ENCODE data around the gene KAZALD1.

Gene KAZALD1

GRCh38 chr10:101035314-101035713 is 26.5 kb upstream of the KAZALD1 start:
- Histone ChIP-seq H3K36me3 (peaks cover 43 to 60% (median 57%) of the 10 kb centered on the region in 3 donors), H3K4me3 (no peak overlapping the region), H3K4me1 (peaks cover 0 to 32% (median 20%) of the 10 kb centered on the region in 4 donors), H3K9me3 (no peaks in the 10 kb centered on the region), H3K27me3 (peaks cover 0 to under 1% of the 10 kb centered on the region in 2 donors), H3K27ac (no peak overlapping the region)
- no peak for DNase-seq
- no peak for TF ChIP-seq CTCF (IDR thresholded peaks at IDR 0.05)
- intact Hi-C loops (cut with DNase I; ENCODE audit: low total_unique reads) = no loop called here

DNA sequence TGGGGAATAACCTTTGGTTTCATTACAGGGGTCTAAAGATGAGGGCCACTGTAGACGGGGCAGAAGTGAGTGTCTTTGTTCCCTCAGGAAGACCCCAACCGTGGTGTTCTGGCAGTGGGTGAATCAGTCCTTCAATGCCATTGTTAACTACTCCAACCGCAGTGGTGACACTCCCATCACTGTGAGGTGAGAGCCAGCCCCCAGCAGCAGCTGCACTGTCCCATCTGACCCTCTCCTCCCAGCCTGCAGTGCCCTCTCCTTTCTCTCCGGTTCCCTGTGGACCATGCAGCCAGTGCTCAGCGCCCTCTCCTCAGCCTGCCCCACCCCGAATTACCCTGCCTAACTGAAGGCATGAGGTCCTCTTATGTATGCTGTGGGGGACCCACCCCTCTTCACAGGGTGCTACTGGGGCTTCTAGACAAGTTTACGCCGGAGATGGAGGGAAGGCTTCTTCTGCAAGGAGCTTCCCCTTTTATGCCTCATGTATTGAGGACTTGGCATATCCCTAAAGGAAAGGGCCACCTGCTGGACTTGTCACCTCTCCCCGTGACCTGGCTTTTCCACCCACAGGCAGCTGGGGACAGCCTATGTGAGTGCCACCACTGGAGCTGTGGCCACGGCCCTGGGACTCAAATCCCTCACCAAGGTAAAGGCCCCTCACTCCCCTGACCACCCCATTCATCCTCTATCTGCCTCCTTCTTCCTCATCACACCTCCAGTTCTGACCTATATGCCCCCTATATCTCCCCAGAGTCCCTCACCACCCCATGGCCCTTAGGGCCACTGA is 25.7 kb upstream of the KAZALD1 start:
- Histone ChIP-seq H3K9me3 (no peaks in the 10 kb centered on the region), H3K27me3 (no peaks in the 10 kb centered on the region), H3K4me3 (no peak overlapping the region), H3K27ac (no peak overlapping the region), H3K4me1 (peaks cover 0 to 26% (median 18%) of the 10 kb centered on the region in 4 donors), H3K36me3 (peaks cover 43 to 60% (median 57%) of the 10 kb centered on the region in 3 donors)
- DNase-seq = no peak
- no peak for TF ChIP-seq CTCF (IDR thresholded peaks at IDR 0.05)
- intact Hi-C loops (cut with DNase I; ENCODE audit: low total_unique reads) = no loop called here

GRCh38 chr10:101036726-101037125 is 25.1 kb upstream of the KAZALD1 start:
- H3K4me1 ChIP-seq = peaks cover 0 to 31% (median 22%) of the 10 kb centered on the region in 4 donors
- no peak for DNase-seq
- intact Hi-C loops (cut with DNase I; ENCODE audit: low total_unique reads) = no loop called here
- H3K9me3 ChIP-seq = no peaks in the 10 kb centered on the region
- no peak overlapping the region for H3K4me3 ChIP-seq
- H3K36me3 ChIP-seq = peaks cover 43 to 60% (median 57%) of the 10 kb centered on the region in 3 donors
- no peak for TF ChIP-seq CTCF (IDR thresholded peaks at IDR 0.05)
- no peak overlapping the region for H3K27ac ChIP-seq
- no peaks in the 10 kb centered on the region for H3K27me3 ChIP-seq

GRCh38 chr10:101038484-101038883 is 23.3 kb upstream of the KAZALD1 start:
- H3K9me3 ChIP-seq = no peaks in the 10 kb centered on the region
- DNase-seq = no peak
- no peak for TF ChIP-seq CTCF (IDR thresholded peaks at IDR 0.05)
- H3K4me1 ChIP-seq = peaks cover 0 to 36% (median 25%) of the 10 kb centered on the region in 4 donors
- H3K27me3 ChIP-seq = no peaks in the 10 kb centered on the region
- no peak overlapping the region for H3K27ac ChIP-seq
- no peak overlapping the region for H3K4me3 ChIP-seq
- H3K36me3 ChIP-seq = peaks cover 43 to 60% (median 57%) of the 10 kb centered on the region in 3 donors
- intact Hi-C loops (cut with DNase I; ENCODE audit: low total_unique reads) = no loop called here

GRCh38 chr10:101040061-101040460 is 21.7 kb upstream of the KAZALD1 start:
- Histone ChIP-seq H3K4me1 (peaks cover 0 to 32% (median 18%) of the 10 kb centered on the region in 4 donors), H3K4me3 (no peak overlapping the region), H3K9me3 (no peaks in the 10 kb centered on the region), H3K36me3 (peaks cover 39 to 52% (median 50%) of the 10 kb centered on the region in 3 donors), H3K27me3 (no peaks in the 10 kb centered on the region), H3K27ac (no peak overlapping the region)
- intact Hi-C loops (cut with DNase I; ENCODE audit: low total_unique reads) = no loop called here
- no peak for DNase-seq
- no peak for TF ChIP-seq CTCF (IDR thresholded peaks at IDR 0.05)
